HG03378 (cell line): ENCODE data around the gene CTSH.

ENCODE experiments used
- ATAC-seq: cut with Tn5 transposase; IDR thresholded peaks from one replicate; pipeline ENCODE4 v1.9.1; 2021; ENCODE audit warnings: mild to moderate bottlenecking, moderate library complexity; ENCODE audit not compliant: unreplicated experiment

CTSH gene

DNA sequence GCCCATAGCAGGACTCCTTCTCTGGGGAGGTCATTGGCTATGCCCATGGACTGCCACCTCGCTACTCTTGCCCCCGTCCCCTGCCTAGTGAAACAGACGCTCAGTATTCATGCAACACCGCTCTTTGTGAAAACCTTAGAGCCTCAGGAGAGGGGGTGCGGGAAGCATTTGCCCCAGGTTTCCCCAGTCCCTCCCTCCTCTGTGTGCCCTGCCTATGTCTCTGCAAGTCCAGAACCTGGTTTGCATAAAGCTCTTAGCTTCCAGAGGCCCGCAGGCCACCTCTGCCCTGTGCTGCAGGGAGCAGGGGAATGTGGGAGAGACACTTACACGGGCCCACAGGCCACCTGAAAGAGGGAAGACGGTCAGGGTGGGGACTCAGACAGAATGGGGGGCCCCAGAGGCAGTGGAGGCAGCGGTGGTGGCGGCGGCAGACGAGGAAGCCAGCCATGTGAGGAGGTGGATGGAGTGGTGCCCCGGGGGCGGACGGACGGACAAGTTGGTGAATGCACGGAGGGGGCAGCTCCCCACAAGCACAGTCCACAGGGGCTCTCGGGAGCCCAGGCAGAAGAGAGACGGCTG, 33.8 kb upstream of the CTSH start:
- ATAC-seq: no peak

DNA sequence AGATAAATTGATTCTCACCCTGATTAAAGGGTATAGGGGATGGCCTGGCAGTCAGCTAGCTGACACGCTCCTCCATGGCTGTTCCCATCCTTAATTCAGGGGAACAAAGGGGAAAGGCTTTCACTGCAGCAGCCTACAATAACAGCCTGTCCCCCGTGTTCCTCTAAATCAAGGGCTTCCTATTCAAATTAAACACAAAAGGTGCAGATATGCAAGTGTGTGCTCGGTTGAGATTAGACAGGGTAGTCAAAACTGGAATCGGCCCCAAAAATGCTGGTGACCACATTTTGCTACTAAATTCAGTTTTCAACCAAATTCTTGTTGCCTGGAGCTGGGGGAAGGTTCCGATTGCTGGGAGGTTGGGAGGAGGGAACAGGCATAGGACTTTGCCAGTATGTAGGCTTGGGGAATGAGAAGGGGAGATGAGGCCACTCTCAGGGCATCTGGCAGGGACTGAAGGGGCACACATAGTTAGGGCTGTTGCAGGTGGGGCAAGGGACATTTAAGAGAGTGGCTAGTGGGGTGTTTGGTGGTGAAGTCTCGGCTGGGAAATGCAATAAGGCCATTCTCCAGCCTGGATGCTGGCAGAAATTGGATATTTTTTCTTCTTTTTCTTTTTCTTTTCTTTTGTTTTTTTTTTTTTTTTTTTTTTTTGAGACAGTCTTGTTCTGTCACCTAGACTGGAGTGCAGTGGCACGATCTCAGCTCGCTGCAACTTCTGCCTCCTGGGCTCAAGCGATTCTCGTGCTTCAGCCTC, 32.9 kb upstream of the CTSH start:
- peak; percentile 40 for ATAC-seq

GRCh38 chr15:78977091-78977571, 32.3 kb upstream of the CTSH start:
- peak; percentile 74 for ATAC-seq

DNA sequence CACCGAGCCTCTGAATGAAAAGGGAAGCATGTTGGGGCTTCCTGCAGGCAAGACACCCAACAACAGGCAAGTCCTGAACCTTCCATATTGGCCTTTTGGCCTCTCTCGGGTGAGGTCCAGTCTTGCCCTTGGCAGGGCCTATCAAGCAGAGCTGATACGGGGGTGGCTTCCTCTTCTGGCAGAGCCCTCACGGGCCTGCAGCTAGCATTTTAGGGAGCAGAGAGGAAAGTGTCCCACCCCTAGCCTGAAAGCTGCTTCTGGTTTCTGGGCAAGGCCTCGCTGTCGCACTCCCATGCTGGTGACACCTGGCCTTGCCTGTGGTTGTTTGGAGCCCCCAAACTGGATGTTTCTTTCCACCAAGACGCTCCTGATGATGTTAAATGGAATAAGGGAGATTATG, 31.8 kb upstream of the CTSH start:
- peak; percentile 12 for ATAC-seq

DNA sequence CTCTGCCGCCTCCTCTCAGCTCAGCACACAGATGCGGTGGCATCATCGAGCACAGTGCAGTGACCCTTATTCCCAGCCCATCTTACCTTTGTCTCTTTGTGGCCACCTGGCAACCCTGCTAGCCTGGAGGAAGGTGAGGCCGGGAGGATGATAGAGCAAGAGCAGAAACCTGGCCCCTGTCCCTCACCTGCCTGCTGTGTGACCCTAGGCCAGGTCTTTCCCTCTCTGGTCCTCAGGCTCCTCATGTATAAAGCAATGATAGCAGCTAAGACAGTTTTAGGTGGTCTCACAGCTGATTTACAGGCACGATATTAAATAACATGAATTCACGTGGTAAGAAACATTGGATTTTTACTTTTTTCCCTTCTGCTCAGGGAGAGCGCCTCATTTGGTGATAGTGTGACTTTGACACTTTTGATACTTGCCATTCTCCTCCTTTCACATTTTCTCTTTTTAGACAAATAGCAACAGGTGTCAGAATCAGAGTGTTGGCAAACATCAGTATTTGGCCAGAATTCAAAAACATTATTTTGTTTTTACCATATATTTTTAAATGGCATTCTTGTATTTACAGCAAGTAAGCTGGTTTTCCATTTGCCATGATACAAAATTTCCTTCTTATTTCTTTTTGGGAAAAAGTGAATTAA, 29.5 kb upstream of the CTSH start:
- no peak for ATAC-seq

- ATAC-seq: no peak
Observed at GRCh38 chr15:78969687-78970349, 25.0 kb upstream of the CTSH start.

- ATAC-seq: no peak
Observed at GRCh38 chr15:78968539-78969271, 23.9 kb upstream of the CTSH start.

- no peak for ATAC-seq
Observed at GRCh38 chr15:78968114-78968513, 23.3 kb upstream of the CTSH start.

GRCh38 chr15:78960308-78960707, 15.5 kb upstream of the CTSH start:
- ATAC-seq: no peak

DNA sequence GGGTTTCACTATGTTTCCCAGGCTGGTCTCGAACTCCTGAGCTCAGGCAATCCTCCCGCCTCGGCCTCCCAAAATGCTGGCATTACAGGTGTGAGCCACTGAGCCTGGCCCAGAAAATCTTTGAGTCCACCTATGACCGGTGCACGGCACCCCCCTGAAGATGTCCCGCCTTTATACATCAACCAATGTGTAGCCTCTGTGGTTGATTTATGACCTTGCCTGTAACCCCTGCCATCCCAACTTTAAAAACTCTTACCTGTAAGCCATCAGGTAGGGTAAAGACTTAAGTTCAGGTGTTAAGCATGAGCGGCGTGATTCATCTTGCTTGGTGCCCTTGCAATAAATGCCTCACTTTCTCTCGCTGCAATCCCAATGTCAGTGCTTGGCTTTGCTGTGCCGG, 14.5 kb upstream of the CTSH start:
- ATAC-seq: no peak

- ATAC-seq: no peak
Observed at GRCh38 chr15:78957416-78958093, 12.7 kb upstream of the CTSH start.

DNA sequence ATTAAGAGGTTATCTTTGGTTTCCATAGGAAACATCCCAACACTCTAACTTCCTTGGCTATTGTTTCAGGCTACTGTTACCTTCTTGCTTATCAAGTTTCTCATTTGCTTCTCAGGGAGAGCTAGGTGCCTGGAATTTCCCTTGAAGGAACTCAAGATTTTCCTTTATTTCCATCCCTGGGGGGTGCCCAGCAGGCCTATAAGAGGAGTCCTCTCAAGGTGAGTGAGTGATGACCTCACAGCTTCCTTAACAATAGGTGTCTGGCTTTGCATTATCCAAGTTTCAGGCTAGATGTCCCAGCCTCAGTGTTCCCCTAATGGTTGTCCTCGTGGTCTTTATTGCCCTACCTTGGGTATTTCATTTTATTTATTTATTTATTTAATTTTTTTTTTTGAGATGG, 12.1 kb upstream of the CTSH start:
- no peak for ATAC-seq

DNA sequence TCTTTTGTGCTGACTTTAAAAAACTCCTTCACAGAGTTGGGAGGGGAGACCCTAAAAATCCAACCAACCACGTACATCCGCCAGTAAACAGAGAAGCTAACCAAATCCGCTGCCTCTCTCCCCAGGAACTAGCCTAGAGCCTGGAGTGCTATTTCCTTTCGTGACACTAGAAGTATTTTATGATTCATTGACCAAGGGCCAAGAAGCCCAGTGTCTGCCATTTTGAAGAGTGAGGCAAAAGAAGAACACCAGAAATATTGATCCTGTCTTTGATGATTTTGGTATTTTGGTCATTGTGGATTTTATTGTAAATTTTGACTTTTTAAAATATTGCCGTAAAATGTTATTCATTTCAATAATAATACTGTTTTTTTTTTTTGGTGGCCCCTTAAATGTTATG, 10.5 kb upstream of the CTSH start:
- no peak for ATAC-seq

- no peak for ATAC-seq
Observed at GRCh38 chr15:78951841-78952238, 7.0 kb upstream of the CTSH start.

- no peak for ATAC-seq
Observed at GRCh38 chr15:78950902-78951840, 6.3 kb upstream of the CTSH start.

- no peak for ATAC-seq
Observed at GRCh38 chr15:78950343-78950742, 5.5 kb upstream of the CTSH start.

GRCh38 chr15:78949461-78949860, 4.6 kb upstream of the CTSH start:
- no peak for ATAC-seq

DNA sequence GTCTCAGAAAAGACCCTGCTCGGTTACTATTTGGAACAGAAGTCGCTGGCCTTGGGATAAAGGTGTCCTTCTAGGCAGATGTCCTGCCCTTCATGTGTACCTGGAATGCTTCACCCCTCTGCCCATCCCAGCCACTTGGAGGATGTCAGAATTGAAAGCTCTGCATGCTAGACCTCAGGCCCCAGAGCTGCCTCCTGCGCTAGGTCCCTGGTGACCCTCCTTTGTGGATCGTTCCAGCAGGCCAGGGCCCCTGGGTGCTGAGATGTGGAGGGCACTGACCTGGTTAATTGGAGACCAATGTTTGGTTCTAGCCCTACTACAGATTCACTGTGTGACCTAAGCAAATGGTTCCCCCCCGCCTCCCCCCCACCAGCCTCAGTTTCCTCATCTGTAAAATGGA, 2.7 kb upstream of the CTSH start:
- ATAC-seq: no peak

GRCh38 chr15:78946493-78946892, 1.6 kb upstream of the CTSH start:
- ATAC-seq: no peak
